Smooth muscle cell (in vitro differentiated cells): ENCODE results near the gene PCOLCE2. TPM values are rescaled to one million over a fixed set of nuclear protein-coding genes. Genes with fewer than 3 reads are reported as not detected.

Experiments
- DNase-seq: peaks from one replicate; lab custom pipeline; 2025; ENCODE audit not compliant: unreplicated experiment; lab: John Stamatoyannopoulos, UW
- H2AFZ ChIP-seq: fragments of 200-600 bp; sonication (generic); 2 replicates; pipeline ENCODE4 v1.6.0; 2016; ENCODE audit warnings: antibody characterized with exemption, low read depth, mild to moderate bottlenecking
- H3F3A ChIP-seq: fragments of 200-600 bp; sonication (generic); 2 replicates; pipeline ENCODE4 v1.6.0; 2017; ENCODE audit warnings: antibody characterized with exemption, low read depth
- H3K27ac ChIP-seq: fragments of 200-600 bp; sonication (generic); 2 replicates; pipeline ENCODE4 v1.5.1; 2016; ENCODE audit warnings: low read depth, mild to moderate bottlenecking
- H3K27me3 ChIP-seq: fragments of 200-600 bp; sonication (generic); 2 replicates; pipeline ENCODE4 v1.6.1; 2016; ENCODE audit warnings: low read depth, mild to moderate bottlenecking
- H3K36me3 ChIP-seq: fragments of 200-600 bp; sonication (generic); 2 replicates; pipeline ENCODE4 v1.5.1; 2016; ENCODE audit warnings: low read depth
- H3K4me1 ChIP-seq: fragments of 200-600 bp; sonication (generic); 2 replicates; pipeline ENCODE4 v1.5.1; 2016; ENCODE audit warnings: low read depth
- H3K4me2 ChIP-seq: fragments of 200-600 bp; sonication (generic); 2 replicates; pipeline ENCODE4 v1.6.0; 2016; ENCODE audit warnings: mild to moderate bottlenecking
- H3K4me3 ChIP-seq: fragments of 200-600 bp; sonication (generic); 2 replicates; pipeline ENCODE4 v1.5.1; 2016; ENCODE audit warnings: mild to moderate bottlenecking
- H3K79me2 ChIP-seq: fragments of 200-600 bp; sonication (generic); 2 replicates; pipeline ENCODE4 v1.6.0; 2016; ENCODE audit warnings: low read depth, mild to moderate bottlenecking
- H3K9ac ChIP-seq: fragments of 200-600 bp; sonication (generic); 2 replicates; pipeline ENCODE4 v1.6.0; 2016; ENCODE audit warnings: low read depth
- H3K9me3 ChIP-seq: fragments of 200-600 bp; sonication (generic); replicated peaks from 2 replicates; pipeline ENCODE4 v1.5.1; 2016; ENCODE audit warnings: low read depth
- H4K20me1 ChIP-seq: fragments of 200-600 bp; sonication (generic); 2 replicates; pipeline ENCODE4 v1.6.0; 2016; ENCODE audit warnings: low read depth
- WGBS: methylation state at CpG from one replicate; pipeline ENCODE4 v1.1.7; 2016; ENCODE audit warnings: low lambda C conversion rate; 5-methylcytosine and 5-hydroxymethylcytosine counted together
- polyA plus RNA-seq: library from polyadenylated mRNA; unstranded; fragments of >200 nt; fragmentation: Nextera tagmentation; extraction: Ambion mirVana; gene quantifications from 2 replicates; pipeline ENCODE4 v1.2.1, GENCODE V29; 2016
- total RNA-seq: library from RNA; depleted of rRNA; stranded (reverse); fragments of >200 nt; gene quantifications from 2 replicates; pipeline ENCODE4 v1.2.3, GENCODE V29; 2014
- TF ChIP-seq, protein P1 (sequence below): fragments of 200-600 bp; sonication (generic); IDR thresholded peaks from 2 replicates; pipeline ENCODE4 v1.5.1; 2017; ENCODE audit warnings: borderline replicate concordance, mild to moderate bottlenecking, antibody characterized with exemption; ENCODE audit not compliant: insufficient read depth, poor library complexity, severe bottlenecking

PCOLCE2 gene
- total and polyA plus RNA-seq, 2 experiments from 2014 or later = 32.5 to 80.9 TPM

DNA sequence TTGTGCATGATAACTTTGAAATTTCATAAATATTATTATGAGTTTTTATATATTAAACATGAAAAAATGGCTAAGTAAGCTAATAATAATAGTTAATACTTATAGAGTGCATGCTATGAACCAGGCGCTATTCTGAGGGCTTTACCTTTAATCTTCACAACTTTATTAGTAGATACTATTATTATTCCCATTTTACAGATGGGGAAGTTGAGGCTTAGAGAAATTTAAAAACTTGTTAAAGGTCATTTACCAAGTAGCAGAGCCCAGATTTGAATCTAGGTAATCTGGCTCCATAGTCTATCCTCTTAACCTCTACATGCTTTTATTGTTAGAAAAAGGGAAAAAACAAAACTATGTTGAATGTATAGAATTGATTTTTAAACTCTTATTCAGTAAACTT is 104.7 kb downstream of the PCOLCE2 start:
- Histone ChIP-seq H3K4me2 (no peak overlapping the region), H3K27me3 (no peaks in the 10 kb centered on the region), H3K36me3 (peaks cover 6% of the 10 kb centered on the region), H3K4me3 (no peak overlapping the region), H3K4me1 (no peaks in the 10 kb centered on the region), H3K9me3 (no peaks in the 10 kb centered on the region), H3K27ac (no peak overlapping the region), H3K79me2 (no peaks in the 10 kb centered on the region), H3K9ac (no peak overlapping the region), H4K20me1 (no peaks in the 10 kb centered on the region), H2AFZ (no peak overlapping the region), H3F3A (no peaks in the 10 kb centered on the region)
- TF ChIP-seq, protein P1, sequence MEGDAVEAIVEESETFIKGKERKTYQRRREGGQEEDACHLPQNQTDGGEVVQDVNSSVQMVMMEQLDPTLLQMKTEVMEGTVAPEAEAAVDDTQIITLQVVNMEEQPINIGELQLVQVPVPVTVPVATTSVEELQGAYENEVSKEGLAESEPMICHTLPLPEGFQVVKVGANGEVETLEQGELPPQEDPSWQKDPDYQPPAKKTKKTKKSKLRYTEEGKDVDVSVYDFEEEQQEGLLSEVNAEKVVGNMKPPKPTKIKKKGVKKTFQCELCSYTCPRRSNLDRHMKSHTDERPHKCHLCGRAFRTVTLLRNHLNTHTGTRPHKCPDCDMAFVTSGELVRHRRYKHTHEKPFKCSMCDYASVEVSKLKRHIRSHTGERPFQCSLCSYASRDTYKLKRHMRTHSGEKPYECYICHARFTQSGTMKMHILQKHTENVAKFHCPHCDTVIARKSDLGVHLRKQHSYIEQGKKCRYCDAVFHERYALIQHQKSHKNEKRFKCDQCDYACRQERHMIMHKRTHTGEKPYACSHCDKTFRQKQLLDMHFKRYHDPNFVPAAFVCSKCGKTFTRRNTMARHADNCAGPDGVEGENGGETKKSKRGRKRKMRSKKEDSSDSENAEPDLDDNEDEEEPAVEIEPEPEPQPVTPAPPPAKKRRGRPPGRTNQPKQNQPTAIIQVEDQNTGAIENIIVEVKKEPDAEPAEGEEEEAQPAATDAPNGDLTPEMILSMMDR = no peak
- DNase-seq = no peak
- 97% methylated on average over 1 of the region's 1 CpG for WGBS

DNA sequence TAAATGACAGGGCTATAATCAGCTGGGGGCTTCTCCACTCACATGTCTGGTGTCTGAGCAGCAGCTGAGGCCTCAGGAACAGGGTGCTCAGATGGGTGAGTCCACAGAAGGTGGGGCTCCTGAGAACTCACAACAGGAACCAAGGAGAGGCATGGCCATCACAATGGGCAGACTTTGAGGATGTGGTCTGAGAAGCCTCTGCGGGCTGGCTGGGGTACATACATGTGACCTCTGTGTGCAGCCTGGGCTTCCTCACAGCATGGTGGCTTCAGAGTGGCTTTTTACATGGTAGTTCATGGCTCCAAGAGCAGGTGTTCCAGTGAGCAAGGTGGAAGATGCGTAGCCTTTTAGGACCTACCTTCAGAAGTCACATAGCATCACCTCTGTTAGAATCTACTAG is 106.3 kb downstream of the PCOLCE2 start:
- Histone ChIP-seq H3K4me2 (no peak overlapping the region), H3K4me3 (no peak overlapping the region), H3K36me3 (peaks cover 6% of the 10 kb centered on the region), H3K9ac (no peak overlapping the region), H3K27me3 (no peaks in the 10 kb centered on the region), H3K27ac (no peak overlapping the region), H3K9me3 (no peaks in the 10 kb centered on the region), H2AFZ (no peak overlapping the region), H3K79me2 (no peaks in the 10 kb centered on the region), H3K4me1 (no peaks in the 10 kb centered on the region), H3F3A (no peaks in the 10 kb centered on the region), H4K20me1 (no peaks in the 10 kb centered on the region)
- WGBS = 97% methylated on average over 2 of the region's 2 CpGs
- DNase-seq = no peak
- TF ChIP-seq, protein P1 = no peak

DNA sequence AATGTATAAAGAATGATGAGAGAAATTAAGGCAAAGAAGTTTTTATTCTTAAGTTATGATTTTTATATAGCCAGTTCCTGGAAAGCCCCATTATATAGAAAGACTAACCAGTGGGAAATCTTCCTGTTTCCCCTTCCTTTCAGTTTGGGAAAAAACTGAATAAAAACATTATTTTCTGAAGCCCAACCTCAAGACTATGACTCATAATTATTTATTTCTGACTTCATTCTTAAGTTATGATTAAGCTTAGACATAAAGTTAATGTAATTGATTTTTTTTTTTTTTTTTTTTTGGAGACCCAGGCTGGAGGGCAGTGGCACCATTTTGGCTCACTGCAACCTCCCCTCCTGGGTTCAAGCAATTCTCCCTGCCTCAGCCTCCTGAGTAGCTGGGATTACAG is 109.3 kb downstream of the PCOLCE2 start:
- DNase-seq = no peak
- Histone ChIP-seq H3K4me2 (no peak overlapping the region), H3K79me2 (no peaks in the 10 kb centered on the region), H3K36me3 (peaks cover 6% of the 10 kb centered on the region), H3K4me3 (no peak overlapping the region), H3K9me3 (no peaks in the 10 kb centered on the region), H3K27ac (no peak overlapping the region), H4K20me1 (no peaks in the 10 kb centered on the region), H3K4me1 (no peaks in the 10 kb centered on the region), H3F3A (no peaks in the 10 kb centered on the region), H2AFZ (no peak overlapping the region), H3K27me3 (no peaks in the 10 kb centered on the region), H3K9ac (no peak overlapping the region)
- TF ChIP-seq, protein P1 = no peak

DNA sequence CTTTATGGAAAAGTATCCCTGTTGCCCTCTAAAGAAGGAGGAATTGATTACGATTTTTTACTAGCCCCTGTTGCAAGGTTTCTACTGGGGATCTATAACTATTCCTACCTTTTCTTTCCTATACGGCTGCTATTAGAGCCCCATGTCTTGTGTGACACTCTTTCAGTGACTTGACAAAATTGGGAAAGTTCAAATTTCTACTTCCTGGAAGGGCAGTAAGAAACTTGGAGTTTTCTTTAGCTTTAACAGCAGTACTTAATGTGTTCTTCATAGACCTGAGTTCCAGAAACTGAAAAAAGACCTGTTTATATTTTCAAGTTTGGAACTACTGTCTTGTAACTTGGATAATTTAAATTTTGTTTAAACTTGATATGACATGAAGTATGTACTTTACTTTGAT is 110.3 kb downstream of the PCOLCE2 start:
- Histone ChIP-seq H4K20me1 (no peaks in the 10 kb centered on the region), H3K9ac (no peak overlapping the region), H3F3A (no peaks in the 10 kb centered on the region), H3K4me3 (no peak overlapping the region), H3K4me1 (no peaks in the 10 kb centered on the region), H3K79me2 (no peaks in the 10 kb centered on the region), H2AFZ (no peak overlapping the region), H3K27me3 (no peaks in the 10 kb centered on the region), H3K36me3 (no peaks in the 10 kb centered on the region), H3K4me2 (no peak overlapping the region), H3K27ac (no peak overlapping the region), H3K9me3 (no peaks in the 10 kb centered on the region)
- TF ChIP-seq, protein P1 = no peak
- WGBS = 88% methylated on average over 2 of the region's 2 CpGs
- DNase-seq = no peak
